HAP-1 (cell line): ENCODE measurements around the gene LINC00237.

ENCODE experiments used
- DNase-seq, 2 experiments: peaks; one replicate each; pipeline ENCODE4 v3.0.0-alpha.2; 2016 to 2020; ENCODE audit warnings: low spot score in 2 of 2
- H3K27me3 ChIP-seq: fragments of 250-450 bp; sonication (Bioruptor Pico); 2 replicates; pipeline ENCODE4 v1.5.1; 2020; ENCODE audit warnings: low read depth, mild to moderate bottlenecking, moderate library complexity
- H3K36me3 ChIP-seq: fragments of 250-450 bp; sonication (Bioruptor Pico); replicated peaks from 2 replicates; pipeline ENCODE4 v1.5.1; 2020; ENCODE audit warnings: mild to moderate bottlenecking
- H3K4me1 ChIP-seq: fragments of 250-450 bp; sonication (Bioruptor Pico); 2 replicates; pipeline ENCODE4 v1.5.1; 2020; ENCODE audit warnings: mild to moderate bottlenecking
- H3K4me3 ChIP-seq: fragments of 250-450 bp; sonication (Bioruptor Pico); 2 replicates; pipeline ENCODE4 v1.5.1; 2020; ENCODE audit warnings: mild to moderate bottlenecking, moderate library complexity
- H3K9me3 ChIP-seq: fragments of 250-450 bp; sonication (Bioruptor Pico); 2 replicates; pipeline ENCODE4 v1.5.1; 2020; ENCODE audit warnings: mild to moderate bottlenecking, moderate library complexity
- in situ Hi-C: fragments of 300-500 bp; cut with MboI; formaldehyde crosslinking; loops from 3 replicates; pipeline ENCODE4 v1.14.3; 2020; ENCODE audit warnings: low sequenced_read_pairs, inconsistent platforms, mixed read lengths

LINC00237 gene

GRCh38 chr20:21113697-21114096 lies 7.5 kb upstream of the LINC00237 start:
- Histone ChIP-seq H3K4me1 (no peaks in the 10 kb centered on the region), H3K36me3 (no peaks in the 10 kb centered on the region), H3K27me3 (no peaks in the 10 kb centered on the region), H3K4me3 (no peak overlapping the region), H3K9me3 (no peaks in the 10 kb centered on the region)
- in situ Hi-C loops: no loop called here
- DNase-seq: no peak

GRCh38 chr20:21111416-21111815 lies 5.3 kb upstream of the LINC00237 start:
- no peaks in the 10 kb centered on the region for H3K36me3 ChIP-seq
- in situ Hi-C loops: no loop called here
- no peaks in the 10 kb centered on the region for H3K9me3 ChIP-seq
- peaks cover 4% of the 10 kb centered on the region; the same call in 1 of the 2 replicates for H3K27me3 ChIP-seq
- DNase-seq: no peak
- H3K4me3 ChIP-seq: no peak overlapping the region
- H3K4me1 ChIP-seq: no peaks in the 10 kb centered on the region

- no peaks in the 10 kb centered on the region for H3K4me1 ChIP-seq
- H3K4me3 ChIP-seq: no peak overlapping the region
- H3K36me3 ChIP-seq: no peaks in the 10 kb centered on the region
- in situ Hi-C loops: no loop called here
- no peak for DNase-seq
- H3K9me3 ChIP-seq: no peaks in the 10 kb centered on the region
- H3K27me3 ChIP-seq: peaks cover 4% of the 10 kb centered on the region; the same call in 1 of the 2 replicates
Observed at GRCh38 chr20:21110811-21111210, 4.7 kb upstream of the LINC00237 start.

- no peaks in the 10 kb centered on the region for H3K4me1 ChIP-seq
- H3K9me3 ChIP-seq: no peaks in the 10 kb centered on the region
- no peak for DNase-seq
- in situ Hi-C loops: no loop called here
- peaks cover 4% of the 10 kb centered on the region; the same call in 1 of the 2 replicates for H3K27me3 ChIP-seq
- H3K36me3 ChIP-seq: no peaks in the 10 kb centered on the region
- H3K4me3 ChIP-seq: no peak overlapping the region
Observed at GRCh38 chr20:21109144-21109543, 3.0 kb upstream of the LINC00237 start.

- in situ Hi-C loops: no loop called here
- H3K9me3 ChIP-seq: no peaks in the 10 kb centered on the region; the same call in 1 of the 2 replicates
- H3K27me3 ChIP-seq: peaks cover 4% of the 10 kb centered on the region; the same call in 1 of the 2 replicates
- H3K4me1 ChIP-seq: peaks cover 1% of the 10 kb centered on the region
- no peaks in the 10 kb centered on the region for H3K36me3 ChIP-seq
- no peak overlapping the region for H3K4me3 ChIP-seq
- DNase-seq: no peak
Observed at GRCh38 chr20:21105429-21106170, 558 bp downstream of the LINC00237 start.

DNA sequence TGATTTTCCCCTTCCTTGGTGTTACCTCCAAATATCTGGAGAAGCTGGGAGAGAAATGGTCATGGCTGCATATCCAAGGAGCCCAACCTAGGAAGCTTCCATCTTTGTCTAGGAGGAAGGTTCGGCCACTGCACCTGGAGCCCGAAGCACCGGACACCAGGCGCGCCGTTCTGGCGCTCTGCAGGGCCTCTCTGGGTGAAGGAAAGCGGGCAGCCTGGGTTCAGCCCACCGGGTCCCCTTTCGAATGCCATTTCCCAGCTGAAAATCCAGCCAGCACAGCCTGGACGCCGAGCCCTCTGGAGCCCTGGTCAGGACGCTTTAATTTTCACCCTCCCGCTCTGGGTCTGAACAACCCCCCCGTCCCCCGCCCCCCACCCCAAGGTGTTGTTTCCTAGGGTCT lies 1.2 kb downstream of the LINC00237 start:
- peaks cover 6% of the 10 kb centered on the region for H3K4me1 ChIP-seq
- H3K4me3 ChIP-seq: no peak overlapping the region
- no peak for DNase-seq
- in situ Hi-C loops: no loop called here
- no peaks in the 10 kb centered on the region; the same call in 1 of the 2 replicates for H3K9me3 ChIP-seq
- peaks cover 9% of the 10 kb centered on the region for H3K27me3 ChIP-seq
- H3K36me3 ChIP-seq: no peaks in the 10 kb centered on the region

- in situ Hi-C loops: no loop called here
- H3K27me3 ChIP-seq: peaks cover 14% of the 10 kb centered on the region
Observed at GRCh38 chr20:21104466-21104761, 1.7 kb downstream of the LINC00237 start.

DNA sequence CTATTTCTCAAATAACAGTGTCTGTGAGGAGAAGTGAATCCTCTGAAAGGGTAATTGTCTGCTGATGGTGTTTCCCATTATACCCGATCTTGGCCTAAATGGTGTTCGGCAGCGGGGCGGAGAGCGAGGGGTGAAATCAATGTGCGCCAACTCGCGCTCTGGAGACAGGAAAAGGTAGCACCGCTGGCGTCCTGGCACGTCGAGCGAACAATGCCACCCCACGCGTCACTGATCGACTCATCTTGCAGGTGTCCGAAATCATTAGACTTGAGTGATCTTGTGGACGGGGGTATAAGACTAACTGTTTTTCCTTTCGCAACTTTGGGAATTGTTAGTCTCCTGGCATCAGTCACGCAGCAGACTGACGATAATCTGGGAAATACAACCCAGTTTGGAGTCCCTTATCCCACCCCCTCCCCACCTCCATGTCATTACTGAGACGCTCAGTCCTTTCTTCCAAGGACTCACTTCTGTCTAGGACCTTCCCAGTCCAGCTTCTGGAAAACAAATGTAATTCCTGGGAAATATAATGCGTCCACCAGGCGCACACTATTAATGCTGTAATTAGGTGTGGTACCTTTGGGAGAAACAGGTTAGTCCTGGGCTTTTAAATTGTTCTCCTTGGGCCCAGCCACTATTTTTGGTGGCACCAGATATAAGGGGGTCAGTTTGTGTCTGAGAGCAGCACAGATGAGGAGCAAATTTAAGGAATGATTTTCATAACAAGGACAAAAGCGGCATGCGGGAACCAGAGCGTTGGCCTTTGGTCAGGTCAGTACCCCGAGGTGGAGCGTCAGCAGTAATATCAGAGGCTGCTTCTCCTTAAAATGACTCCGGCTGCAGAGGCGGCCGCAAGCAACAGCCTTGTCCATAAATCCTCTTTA lies 2.3 kb downstream of the LINC00237 start:
- peaks cover 6% of the 10 kb centered on the region for H3K4me1 ChIP-seq
- in situ Hi-C loops: no loop called here
- H3K4me3 ChIP-seq: no peak overlapping the region
- peaks cover 20% of the 10 kb centered on the region for H3K27me3 ChIP-seq
- H3K36me3 ChIP-seq: no peaks in the 10 kb centered on the region
- no peak for DNase-seq
- no peaks in the 10 kb centered on the region; the same call in 1 of the 2 replicates for H3K9me3 ChIP-seq

More at GRCh38 chr20:21104466-21104761, 1.7 kb downstream of the LINC00237 start:
- H3K4me1 ChIP-seq: peaks cover 6% of the 10 kb centered on the region
- H3K36me3 ChIP-seq: no peaks in the 10 kb centered on the region
- no peak overlapping the region for H3K4me3 ChIP-seq
- no peak for DNase-seq
- no peaks in the 10 kb centered on the region; the same call in 1 of the 2 replicates for H3K9me3 ChIP-seq

DNA sequence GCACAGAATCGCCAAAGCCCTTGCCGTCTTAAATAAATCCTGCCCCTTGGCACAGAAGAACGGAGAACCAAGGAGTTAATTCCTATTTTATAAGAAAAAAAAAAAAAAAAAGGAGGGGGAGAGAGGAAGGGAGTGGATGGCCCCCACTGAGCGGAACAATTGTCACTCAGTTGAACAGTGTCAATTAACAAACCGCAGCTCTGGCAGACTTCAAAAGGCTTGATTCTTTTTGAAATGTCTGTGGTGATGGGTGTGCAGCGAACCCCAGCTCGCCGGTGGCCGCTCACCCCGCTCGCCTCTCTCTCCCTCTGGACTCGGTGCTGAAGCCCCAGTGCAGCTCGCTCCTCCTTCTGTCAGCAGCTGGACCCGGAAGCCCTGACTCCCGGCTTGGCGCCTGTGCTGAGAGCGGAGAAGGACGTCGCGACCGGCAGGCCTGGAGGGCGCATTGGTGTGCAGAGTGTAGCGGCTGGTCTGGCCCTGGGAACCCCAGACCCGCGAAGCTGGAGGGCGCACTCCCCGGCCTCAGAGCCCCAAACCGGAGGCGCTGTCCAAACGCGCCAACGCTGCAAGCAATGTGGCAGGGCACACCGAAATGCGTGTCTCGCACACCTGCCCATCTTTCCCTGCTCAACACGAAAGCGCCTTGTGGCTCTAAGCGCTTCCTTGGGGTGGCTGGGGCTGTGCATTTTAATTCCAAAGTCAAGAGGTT lies 3.4 kb downstream of the LINC00237 start:
- H3K27me3 ChIP-seq: peaks cover 27% of the 10 kb centered on the region
- in situ Hi-C loops: no loop called here
- H3K4me3 ChIP-seq: no peak overlapping the region
- peaks cover 6% of the 10 kb centered on the region for H3K4me1 ChIP-seq
- no peaks in the 10 kb centered on the region; the same call in 1 of the 2 replicates for H3K9me3 ChIP-seq
- no peak for DNase-seq
- H3K36me3 ChIP-seq: no peaks in the 10 kb centered on the region

DNA sequence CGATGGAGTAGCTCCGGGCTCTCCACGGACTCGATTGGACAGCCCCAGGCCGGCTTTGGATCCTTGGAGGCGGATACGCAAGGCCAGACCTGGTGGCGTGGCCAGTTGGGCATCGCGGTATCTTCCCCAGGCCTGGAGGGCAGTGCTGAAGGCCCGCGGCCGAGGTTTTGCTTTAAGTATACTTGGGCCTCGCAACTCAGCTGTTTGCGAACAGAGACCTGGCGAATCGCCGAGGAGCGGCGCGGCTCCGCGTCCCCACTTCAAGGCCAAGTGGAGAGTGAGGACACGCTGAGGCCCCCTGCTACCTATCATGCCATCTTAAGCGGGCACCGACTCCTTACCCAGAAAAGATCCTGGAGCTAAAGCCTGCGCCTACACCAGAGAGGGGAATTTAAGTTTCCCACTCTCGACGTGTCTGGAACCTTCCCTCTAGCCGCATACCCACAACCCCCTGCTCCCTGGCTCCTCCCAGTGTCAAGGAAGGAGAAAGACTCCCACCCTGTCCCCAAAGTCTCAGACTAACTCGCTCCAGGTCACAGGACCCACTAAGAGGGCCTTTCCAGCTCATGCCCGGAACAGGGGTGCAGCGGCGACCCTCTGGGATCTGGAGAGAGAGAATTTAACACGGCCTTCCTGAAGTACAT lies 4.1 kb downstream of the LINC00237 start:
- Histone ChIP-seq H3K4me3 (no peak overlapping the region), H3K27me3 (peaks cover 29% of the 10 kb centered on the region), H3K36me3 (no peaks in the 10 kb centered on the region), H3K9me3 (no peaks in the 10 kb centered on the region; the same call in 1 of the 2 replicates), H3K4me1 (peaks cover 6% of the 10 kb centered on the region)
- in situ Hi-C loops: no loop called here
- no peak for DNase-seq

DNA sequence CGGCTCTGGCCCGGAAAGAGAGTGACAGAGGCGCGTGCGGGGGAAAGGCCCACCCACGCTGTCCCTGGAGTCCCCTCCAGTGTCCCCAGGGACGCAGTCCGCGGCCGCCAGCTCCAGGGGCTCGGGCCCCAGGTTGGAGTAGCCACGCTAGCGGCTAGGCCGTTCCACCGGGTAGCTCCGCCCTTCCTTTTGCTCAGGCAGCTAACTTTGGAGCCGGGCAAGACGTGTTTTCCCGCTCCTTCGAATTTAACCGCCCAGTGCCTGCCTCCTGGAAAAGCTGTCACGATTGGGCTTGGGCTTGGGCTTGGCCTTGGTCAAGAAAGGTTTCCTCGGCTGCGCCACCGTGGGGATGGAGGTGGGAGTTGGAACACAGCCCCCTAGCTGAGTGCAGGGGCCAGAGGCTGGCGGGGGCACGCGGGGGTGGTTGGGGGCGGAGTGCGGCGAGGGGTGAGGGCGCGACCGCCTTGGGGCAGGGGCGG lies 4.7 kb downstream of the LINC00237 start:
- H3K9me3 ChIP-seq: no peaks in the 10 kb centered on the region; the same call in 1 of the 2 replicates
- in situ Hi-C loops: no loop called here
- no peak for DNase-seq
- no peaks in the 10 kb centered on the region for H3K36me3 ChIP-seq
- peaks cover 6% of the 10 kb centered on the region for H3K4me1 ChIP-seq
- H3K27me3 ChIP-seq: peaks cover 29% of the 10 kb centered on the region
- no peak overlapping the region for H3K4me3 ChIP-seq

DNA sequence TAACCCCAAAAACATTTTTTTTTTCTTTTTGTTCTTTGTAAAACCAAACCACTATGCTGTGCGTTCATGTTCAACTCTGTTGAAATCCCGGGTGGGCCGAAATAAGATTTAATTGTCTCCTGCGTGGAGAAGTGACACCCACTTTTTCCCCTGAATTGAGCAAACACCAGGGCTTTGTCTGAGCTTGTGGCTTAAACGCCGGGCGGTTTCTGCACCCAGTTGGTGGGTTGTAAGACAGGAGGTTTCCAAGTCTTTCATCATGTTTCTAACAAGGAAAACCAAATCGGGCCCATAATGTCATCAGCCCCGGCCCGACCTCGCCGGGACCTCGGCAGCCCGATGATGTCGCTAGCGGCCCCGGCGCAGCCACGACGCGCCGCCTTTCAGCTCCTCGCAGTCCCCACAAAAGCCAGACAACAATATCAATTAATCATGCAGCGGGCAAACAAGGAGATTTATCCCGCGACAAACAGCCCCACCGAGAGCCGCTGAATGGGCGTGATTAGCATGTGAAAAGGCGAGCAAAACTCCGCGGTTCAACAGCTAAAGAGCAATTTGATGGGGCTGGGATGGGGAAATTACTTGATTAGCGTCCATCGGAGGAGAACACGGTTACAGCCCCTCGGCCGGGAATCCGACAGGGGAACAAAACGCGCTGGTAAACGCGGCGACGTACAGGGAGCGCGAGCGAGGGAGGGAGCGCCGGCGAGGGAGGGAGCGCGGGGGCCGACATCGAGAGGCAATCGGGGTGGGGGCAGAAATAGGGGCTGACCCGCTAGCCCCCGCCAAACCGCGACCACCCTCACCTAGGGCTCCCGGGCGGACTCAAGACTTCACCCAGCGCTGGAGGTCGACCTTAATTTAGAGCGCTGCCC lies 5.3 kb downstream of the LINC00237 start:
- peak overlapping the region; percentile 19 for H3K4me3 ChIP-seq
- H3K9me3 ChIP-seq: no peaks in the 10 kb centered on the region; the same call in 1 of the 2 replicates
- in situ Hi-C loops: no loop called here
- H3K27me3 ChIP-seq: peaks cover 29% of the 10 kb centered on the region
- peak; percentile 88 to 90 for DNase-seq
- no peaks in the 10 kb centered on the region for H3K36me3 ChIP-seq
- peaks cover 6% of the 10 kb centered on the region for H3K4me1 ChIP-seq
